HG03520 (cell line): ENCODE data around the gene MYO1H.
"Not testable (repeated sequence)": the region's sequence is repeated elsewhere in the genome, so short reads cannot be mapped to it uniquely, and the experiment has no call there.

Experiments
- ATAC-seq: cut with Tn5 transposase; IDR thresholded peaks from one replicate; pipeline ENCODE4 v1.9.1; 2021; ENCODE audit warnings: mild to moderate bottlenecking, moderate library complexity; ENCODE audit not compliant: unreplicated experiment

Gene MYO1H

DNA sequence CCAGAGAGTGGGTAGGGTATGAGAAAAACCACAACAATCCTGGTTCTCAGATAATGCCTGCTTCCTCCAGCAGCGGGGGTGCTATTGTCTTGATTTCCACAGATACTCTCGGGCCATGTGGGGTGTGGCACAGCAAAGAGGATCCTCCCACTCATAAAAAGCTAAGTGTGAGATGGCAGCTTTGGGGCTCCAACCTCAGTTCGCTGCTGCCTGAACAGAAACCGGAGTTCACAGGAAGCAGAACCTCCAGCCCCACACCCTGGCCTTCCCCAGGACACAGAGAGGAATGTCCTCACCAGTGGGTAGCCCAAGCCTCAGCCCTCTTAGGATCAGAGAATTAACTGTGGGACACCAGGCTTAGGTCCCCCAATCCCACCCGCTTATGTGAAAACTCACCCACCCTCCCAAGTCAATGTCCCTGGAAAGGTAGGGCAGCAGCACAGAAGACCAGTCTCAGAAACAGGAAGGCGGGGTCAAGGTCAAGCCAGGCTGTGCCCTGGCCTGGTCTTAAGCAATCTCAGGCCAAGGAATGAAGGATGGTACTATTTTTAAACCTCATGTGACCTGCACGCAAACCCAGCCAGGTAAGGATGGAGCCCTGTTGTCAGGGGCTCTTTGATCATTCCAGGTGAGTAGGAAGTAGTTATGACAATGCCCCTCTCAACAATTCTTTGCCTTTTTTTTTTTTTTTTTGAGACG is 120.4 kb downstream of the MYO1H start:
- ATAC-seq, result no peak

DNA sequence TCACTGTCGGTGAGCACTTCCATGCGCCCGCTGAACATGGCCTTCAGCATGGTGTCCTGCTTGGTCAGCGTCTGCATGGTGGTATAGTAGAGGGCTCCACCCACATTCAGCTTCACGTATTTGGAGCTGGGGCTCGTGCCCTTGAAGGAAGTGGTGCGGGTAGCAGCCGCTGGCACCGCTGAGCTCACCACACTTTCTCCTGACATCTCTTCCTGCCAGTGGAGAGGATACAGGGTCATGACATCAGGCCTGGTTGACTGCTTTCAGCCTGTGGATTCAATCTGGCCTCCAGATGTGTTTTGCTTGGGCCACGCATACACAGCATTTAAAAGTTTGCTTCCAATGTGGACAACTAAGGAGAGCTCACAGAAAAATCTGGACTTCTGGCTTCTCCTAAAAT is 121.8 kb downstream of the MYO1H start:
- ATAC-seq, result no peak

DNA sequence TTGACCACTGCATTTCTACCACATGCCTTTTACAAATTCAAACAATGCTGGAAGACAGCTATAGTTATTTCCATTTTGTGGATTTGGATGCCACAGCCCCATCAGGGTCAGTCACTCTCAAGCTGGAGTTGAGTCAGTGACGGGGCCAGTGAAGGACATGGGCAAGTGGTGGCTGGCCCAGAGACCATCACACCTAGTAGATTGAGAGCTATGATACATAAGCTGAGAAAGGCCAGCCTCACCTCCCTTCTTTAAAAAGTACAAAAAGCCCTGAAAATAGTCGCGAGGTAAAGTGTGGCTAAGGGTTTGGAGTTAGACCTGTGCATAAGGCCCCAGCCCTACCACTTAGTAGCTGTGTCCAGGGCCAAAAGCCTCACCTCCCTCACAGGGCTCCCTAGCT is 125.3 kb downstream of the MYO1H start:
- ATAC-seq, result no peak

DNA sequence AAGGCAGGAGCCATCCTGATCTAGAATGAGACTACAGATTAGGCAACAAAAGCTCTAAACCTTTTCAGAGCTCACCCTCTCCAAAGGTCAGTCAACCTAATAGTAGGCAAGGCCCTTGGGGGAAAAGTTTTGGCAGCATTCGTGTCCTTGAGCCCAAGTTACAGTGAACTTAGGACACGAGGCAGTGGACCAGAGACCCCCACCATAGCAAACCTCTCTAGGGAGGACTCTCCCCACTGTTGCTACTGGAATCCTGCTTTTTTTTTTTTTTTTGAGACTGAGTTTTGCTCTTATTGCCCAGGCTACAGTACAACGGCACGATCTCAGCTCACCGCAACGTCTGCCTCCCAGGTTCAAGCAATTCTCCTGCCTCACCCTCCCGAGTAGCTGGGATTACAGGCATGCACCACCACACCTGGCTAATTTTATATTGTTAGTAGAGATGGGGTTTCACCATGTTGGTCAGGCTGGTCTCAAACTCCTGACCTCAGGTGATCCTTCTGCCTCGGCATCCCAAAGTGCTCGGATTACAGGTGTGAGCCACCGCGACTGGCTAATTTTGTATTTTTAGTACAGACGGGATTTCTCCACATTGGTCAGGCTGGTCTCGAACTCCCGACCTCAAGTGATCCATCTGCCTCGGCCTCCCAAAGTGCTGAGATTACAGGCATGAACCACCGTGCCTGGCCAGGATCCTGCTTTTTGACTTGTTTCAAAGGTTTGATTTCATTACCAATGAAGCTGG is 126.0 kb downstream of the MYO1H start:
- ATAC-seq, result not testable (repeated sequence)

DNA sequence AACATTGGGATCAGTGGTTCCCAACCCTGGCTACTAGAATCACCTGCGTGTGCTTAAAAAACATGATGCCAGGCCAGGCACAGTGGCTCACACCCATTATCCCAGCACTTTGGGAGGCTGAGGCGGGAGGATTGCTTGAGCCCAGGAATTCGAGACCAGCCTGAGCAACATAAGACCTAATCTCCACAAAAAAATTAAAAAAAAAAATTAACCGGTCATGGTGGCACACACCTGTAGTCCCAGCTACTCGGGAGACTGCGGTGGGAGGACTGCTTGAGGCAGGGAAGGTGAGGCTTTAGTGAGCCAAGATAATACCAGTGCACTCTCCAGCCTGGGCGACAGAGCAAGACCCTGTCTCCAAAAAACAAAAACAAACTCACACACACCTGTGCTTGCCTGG is 127.4 kb downstream of the MYO1H start:
- ATAC-seq, result no peak

DNA sequence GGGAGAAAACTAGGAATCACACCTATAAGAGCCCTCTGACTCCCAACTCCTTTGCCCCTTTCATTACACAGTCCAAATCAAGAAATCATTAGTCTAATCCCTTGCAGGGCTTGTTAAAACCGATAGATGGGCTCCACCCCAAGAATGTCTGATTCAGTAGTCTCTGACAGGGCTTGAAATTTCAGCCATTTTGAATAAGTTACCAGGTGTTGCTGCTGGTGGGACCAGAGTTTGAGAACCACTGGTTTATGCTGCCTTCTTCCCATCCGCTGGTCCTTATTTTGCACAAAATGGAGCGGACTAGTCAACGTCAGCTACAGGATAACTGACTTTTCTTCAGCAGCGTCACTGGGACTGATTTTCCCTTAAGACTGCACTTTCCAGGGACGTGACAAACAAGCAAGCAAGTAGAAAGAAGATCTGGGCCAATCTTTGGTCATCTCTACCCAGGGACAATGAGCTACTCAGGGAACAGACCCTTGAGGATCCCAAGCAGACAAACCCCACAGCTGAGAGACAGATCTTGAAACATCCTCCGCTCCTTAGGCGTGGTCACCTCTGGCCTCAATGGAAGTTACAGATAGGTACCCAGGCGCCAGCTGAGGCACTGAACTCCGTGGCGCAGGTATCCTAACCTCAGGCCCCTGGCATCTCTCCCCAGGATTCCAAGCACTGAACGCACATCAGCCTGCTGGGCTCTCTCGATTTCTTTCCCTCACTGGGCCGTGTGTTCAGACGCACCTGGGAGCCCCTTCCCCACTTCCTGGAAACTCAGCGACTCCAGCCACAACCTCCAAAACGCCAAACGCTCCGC is 128.5 kb downstream of the MYO1H start:
- no peak for ATAC-seq

DNA sequence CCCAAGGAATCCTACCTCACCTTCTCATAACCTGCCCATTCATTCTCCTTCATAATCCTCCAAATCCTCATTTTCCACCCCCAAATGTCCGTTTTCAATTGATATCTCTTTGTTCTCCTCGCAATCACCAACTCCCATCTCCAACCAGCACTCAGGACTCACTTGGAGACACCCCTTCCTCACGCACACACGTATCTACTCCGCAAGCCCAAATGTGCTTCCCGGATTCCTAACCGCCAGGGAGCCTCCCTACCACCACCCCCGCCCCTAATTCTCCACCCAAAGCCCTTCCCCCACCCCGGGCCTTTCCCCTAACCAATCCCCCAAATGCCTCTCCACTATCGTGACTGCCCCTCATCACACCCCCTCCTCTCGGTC is 129.1 kb downstream of the MYO1H start:
- no peak for ATAC-seq

DNA sequence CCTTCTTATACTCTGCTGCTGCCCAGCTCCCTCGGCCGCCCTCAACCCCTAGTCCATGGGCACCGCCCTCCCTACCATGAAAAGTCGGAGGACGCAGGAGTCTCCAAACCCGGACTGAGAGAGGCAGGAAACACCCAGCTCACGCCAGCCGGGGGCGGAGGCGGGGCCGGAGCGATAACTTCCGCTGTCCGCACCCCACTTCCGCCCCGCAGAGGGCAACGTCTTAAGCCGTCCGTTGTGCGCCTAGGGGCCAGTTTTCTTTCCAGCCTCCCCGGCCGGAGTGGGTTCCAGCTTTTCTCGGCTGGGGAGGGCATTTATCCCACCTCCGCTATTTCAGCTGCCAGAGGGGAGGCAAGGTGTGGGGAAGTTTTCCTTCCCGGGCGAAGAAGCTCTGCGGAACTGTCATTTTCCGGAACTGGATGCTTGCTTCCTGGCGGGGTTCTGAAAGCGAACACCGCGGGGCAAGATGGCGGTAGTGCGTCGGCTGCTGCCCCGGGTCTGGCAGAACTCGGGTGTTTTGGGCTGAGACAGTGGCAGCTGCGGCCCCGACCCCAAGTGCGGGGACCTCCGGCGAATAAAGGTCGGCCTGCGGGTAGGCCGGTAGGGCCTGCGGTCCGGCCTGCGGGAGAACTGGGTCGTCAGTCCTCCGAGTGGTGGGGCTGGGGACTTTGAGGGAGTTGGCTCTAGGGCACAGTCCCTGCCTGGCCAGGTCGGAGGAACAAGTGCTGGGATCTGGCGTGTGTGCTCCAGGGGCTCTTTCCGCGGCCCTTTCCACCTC is 129.7 kb downstream of the MYO1H start, which contains the start of the genes KCTD10 and UBE3B:
KCTD10 (minus strand) TSS at position 116 of the 778 bp plus-strand sequence; CDS start at position 78, 38 bp downstream.
UBE3B (plus strand) TSS at position 450 of the 778 bp plus-strand sequence. CDS start 5,918 bp downstream, outside the sequence.
- peak; percentile 86 for ATAC-seq

DNA sequence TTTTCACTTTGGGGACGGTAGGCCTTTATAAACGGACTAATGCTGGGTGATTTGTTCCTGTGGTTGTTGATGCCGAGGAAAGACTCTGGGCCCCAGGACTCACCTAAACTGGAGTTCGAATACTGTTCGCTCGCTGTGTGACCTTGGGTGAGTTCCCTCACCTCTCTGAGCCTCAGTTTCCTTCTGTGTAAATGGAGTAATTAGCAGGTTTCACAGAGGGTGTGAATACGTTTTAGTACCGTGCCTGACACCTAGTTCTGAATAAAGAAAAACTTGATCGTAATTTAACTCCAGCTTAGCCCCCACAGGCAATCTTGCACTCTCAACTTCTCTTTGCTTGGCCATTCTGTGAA is 130.2 kb downstream of the MYO1H start:
- no peak for ATAC-seq

DNA sequence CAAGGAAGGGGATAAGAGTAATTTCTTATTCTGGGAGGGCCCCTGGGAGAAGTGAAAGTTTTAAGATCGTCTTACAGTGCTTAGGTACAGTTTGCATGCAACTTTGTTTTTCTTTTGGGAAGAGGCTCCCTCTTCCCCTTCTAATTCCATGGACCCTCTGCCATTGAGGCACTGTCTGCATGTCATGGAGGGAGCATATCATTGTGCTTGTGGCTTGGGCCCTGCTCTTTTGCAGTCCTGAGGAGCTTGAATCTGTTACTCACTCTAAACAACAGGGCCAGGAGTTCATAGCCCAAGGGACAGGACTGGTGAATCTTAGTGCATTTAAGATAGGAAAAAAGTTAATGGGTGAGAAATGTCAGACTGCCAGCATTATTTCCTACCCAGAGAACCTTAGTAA is 132.1 kb downstream of the MYO1H start:
- no peak for ATAC-seq

DNA sequence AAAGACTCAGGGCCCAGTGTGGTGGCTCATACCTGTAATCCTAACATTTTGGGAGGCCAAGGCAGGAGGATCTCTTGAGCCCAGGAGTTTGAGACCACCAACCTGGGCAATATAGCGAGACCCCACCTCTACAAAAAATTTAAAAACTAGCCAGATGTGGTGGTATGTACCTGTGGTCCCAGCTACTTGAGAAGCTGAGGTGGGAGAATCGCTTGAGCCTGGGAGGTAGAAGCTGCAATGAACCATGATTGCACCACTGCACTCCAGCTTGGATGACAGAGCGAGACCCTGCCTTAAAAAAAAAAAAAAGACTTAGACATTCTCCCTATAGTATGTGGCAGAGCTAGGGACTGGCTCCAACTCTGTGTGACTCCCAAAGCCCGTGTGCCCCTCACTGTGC is 132.7 kb downstream of the MYO1H start:
- no peak for ATAC-seq

DNA sequence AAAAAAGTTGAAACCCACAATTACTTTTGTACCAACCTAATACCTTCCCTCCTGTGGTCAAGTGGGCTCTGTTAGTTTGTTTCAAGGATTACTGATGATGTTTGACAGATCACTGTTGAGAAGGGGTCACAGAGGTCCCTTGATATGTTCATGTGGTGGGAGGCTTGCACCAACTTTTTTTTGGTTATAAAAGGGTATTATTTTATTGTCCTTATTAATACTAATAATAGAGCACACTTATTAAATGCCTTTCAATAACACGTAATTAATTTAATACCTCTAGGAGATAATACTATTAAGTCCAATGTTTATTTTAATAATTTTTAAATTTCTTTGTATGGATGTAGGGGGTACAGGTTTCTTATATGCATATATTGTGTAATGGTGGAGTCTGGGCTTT is 134.2 kb downstream of the MYO1H start:
- ATAC-seq, result no peak

DNA sequence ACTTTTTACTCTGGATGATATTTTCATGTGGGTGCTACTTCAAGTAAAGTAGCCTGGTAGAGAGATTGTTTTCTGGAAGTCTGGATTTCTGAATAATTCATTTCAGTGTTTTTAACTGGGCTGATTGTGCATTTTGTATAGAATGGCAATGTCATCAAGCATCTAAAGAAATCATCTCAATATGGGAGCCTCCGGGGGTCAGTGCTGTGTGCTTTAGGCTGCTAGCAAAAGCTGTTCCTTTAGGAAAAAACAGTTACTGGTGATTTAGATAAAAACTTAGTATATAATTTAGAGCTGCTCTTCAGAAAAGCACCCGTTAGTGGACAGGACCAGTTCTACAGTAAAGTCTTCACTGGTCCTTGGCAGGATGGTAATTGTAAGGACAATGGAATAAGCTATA is 134.8 kb downstream of the MYO1H start:
- no peak for ATAC-seq

DNA sequence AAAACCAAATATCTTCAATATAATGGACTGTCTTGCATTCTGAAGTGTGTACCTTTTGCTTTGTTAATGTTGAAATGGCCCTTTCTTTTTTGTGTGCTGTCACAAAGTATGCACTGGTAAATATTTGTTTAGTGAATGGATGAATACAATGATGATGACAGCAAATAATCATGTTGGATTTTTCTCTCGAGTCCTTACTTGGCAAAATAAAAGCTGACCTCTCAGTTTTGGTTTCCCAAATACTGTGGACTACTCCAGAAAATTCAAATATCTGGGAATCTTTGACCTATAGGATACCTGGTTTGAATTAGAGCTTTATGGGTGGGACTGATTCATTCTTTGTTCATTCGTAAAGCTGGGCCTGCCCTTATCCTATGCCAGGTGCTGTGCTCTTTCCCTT is 135.2 kb downstream of the MYO1H start:
- ATAC-seq, result no peak

DNA sequence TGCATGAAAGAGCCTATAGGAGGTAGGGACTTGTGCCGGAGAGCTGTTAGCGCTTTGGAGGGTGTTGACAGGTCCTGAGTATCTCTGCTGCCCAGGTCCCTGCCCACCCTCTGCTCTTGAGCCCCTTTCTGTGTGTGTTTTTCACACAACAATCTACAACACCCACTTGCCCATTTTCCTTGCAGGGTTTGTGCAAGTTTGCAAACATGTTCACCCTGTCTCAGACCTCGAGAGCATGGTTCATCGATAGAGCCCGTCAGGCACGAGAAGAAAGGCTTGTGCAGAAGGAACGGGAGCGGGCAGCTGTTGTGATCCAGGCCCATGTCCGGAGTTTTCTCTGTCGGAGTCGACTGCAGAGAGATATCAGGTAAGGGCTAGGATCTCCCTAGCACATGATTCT is 135.6 kb downstream of the MYO1H start:
- ATAC-seq, result no peak

DNA sequence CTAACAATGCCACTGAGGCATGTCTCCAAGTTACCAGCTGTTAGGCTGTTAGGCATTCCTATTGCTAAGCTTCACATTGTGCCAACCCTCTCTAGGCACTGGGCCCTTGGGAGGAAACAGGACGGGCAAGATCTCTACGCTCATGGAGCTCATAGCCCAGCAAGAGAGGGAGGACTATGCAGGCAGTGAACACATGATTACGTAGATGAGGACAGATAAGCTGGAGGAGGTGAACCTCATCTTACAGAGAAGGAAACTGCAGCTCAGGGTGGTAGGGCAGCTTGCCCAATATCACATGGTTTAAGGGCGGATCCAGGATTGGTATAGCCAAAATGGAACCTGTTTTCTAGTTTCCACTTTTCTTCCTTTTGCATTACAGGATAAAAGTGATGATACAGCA is 137.5 kb downstream of the MYO1H start:
- ATAC-seq, result no peak

DNA sequence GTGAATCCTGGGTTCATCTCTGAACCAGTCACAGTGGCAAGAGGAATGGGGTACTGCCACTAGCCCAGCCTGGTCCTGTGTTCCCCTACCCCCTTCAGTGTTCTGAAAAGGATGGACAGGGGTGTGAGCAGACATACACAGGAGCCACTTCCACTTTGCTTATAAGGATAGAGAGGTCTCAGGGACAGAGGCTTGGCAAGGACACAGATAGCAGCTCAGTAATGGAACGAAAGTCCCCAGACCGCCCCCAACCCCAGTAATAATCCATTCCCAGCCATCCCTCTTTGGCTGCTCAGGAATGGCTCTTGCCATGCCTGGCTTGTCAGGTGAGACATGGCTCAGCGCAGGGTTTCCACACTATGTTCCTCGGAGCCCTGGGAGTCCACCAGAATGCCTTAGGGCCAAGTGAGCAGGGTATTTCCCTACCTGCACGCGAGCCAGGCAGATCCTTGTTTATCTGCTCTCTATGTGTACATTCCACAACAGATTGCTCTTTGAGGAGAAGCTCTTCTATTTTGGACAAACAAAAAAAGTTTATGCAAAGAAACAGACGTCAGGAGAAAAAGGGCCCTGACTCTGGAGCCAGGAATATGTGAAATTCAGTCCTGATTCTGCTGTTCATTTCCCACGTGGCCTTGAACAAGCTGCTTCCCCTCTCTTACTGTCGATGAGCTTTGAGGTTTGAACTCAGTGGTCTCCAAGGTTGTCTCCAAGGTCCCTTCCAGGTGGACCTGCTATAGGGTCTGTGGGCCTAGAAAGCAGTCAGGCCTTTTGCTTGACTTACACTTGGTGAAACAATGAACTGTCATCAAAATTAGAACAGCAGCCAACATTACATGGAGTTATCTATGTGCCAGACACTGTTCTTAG is 139.7 kb downstream of the MYO1H start:
- no peak for ATAC-seq

DNA sequence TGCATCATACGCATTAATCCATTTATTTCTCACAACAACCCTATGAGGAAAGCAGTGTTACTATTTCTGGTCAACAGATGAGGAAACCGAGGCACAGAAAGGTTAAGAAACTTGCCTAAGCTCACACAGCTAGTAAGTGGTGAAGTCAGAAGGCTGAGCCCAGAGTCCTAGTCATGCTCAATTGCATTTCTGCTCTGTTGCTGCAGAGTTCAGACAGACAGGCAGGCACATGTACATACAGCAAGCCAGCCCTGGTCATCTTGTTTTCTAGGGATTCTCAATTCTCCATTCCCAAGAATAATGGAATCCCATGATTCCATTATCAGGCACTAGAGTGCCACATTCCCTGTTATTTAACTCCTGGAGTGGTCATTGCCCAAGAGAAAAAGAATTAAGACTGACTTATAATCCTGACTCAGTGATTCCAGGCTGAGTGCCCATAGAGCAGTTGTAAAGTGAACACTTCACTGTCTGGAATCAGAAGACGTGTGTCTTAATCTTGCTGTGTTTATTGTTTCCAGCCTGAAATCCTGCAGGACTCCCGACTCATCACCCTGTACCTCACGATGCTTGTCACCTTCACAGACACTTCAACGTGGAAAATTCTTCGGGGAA is 140.5 kb downstream of the MYO1H start:
- no peak for ATAC-seq
